GM12878 (cell line): ENCODE measurements around the gene KIAA0408.

Experiments
- ATF3 ChIP-seq: IDR thresholded peaks from 2 replicates; pipeline ENCODE4 v1.6.1; 2011; ENCODE audit warnings: low read depth, mild to moderate bottlenecking, low read length, moderate library complexity, borderline replicate concordance; ENCODE audit errors: extremely low read depth
- BHLHE40 ChIP-seq, 2 experiments: fragments of 450-650 bp in 1 of 2; IDR thresholded peaks; 2 replicates each; pipeline ENCODE4 v1.6.1; 2011 to 2017; ENCODE audit warnings: low read depth in 2 of 2, borderline replicate concordance in 1 of 2, improper control_type of control experiment in 1 of 2, low read length in 1 of 2, mild to moderate bottlenecking in 1 of 2
- CBFB ChIP-seq: IDR thresholded peaks from 2 replicates; pipeline ENCODE4 v1.6.1; 2016; ENCODE audit warnings: antibody characterized with exemption, low read depth
- ELK1 ChIP-seq: IDR thresholded peaks from 2 replicates; pipeline ENCODE4 v1.6.1; 2012; ENCODE audit warnings: low read depth, low read length, improper control_type of control experiment

DNA sequence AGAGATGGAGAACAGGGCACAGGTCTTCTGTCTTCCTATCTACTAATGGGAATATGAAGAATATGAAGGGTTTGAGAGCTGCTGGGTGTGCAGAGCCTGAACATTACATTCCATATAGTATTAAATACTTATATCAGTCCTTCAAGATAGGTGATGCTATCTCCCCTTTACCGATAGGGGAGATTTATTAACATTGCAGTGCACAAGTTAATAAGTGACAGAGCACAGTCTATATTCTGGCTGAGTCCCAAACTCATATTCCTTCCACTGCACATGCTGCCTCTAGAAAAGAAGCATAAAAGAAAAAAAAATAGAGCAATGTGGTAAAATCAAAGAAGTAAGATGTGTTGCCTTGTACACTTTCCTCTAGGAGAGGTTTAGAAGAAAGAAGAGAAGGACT is 18.5 kb upstream of the KIAA0408 start:
- no peak for TF ChIP-seq BHLHE40 (IDR thresholded peaks at IDR 0.05; ENCODE audit: borderline replicate concordance in 1 of 2, low read depth in 2 of 2, low read length in 1 of 2)
- no peak for TF ChIP-seq ELK1
- no peak for TF ChIP-seq CBFB
- no peak for TF ChIP-seq ATF3
